ENCODE measurements around the gene STAMBPL1.

STAMBPL1 gene

DNA sequence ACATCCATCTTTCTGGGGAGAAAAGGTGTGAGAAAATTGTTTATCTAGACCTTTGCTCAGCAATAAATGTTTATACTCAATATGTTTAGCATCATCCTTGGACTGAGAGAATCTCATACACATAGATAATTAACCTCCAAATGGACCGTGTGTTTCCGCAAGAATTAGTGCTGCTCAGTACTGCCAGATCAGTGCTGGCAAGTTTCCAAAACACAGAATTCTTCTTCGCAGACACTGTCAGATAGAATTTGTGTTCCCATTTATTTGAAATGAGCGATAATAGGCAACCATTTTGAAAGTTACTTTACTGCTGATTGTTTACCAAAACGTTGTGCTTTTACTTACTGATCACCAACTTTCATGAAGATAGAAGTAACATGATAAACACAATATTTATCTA is 33.7 kb downstream of the STAMBPL1 start:
- Histone ChIP-seq H3K4me3 (ENCODE audit: low read length) (no peak overlapping the region), H3K4me1 (ENCODE audit: insufficient read depth, low read length) (no peaks in the 10 kb centered on the region), H3K27me3 (ENCODE audit: insufficient read depth, low read length) (no peaks in the 10 kb centered on the region), H3K9me3 (ENCODE audit: insufficient read depth, low read depth, low read length) (no peaks in the 10 kb centered on the region), H3K27ac (ENCODE audit: low read length) (no peak overlapping the region), H3K36me3 (ENCODE audit: insufficient read depth, low read depth, low read length) (no peaks in the 10 kb centered on the region), H3K9ac (ENCODE audit: low read depth, low read length) (no peak overlapping the region)

DNA sequence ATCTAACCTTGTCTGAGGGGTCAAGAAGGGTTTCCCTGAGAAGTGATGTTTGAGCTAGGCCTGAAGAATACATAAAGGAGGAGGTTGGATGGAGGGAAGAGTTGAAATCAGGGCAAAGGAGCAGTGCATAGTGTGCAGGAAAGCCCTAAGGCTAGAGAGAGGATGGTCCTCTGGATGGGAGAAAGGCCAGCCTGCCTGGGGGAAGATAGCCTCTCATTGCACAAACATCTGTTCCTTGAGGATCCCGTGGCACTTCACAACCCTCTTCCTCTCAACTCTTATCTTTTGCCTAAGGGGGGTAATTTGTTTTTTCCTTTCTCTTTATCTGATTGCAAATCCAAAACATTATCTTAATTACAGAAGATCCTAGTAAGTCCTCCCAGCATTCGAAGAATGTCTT is 35.7 kb downstream of the STAMBPL1 start:
- no peak overlapping the region for H3K4me3 ChIP-seq (ENCODE audit: low read length)
- H3K27ac ChIP-seq (ENCODE audit: low read length) = no peak overlapping the region
- no peaks in the 10 kb centered on the region for H3K4me1 ChIP-seq (ENCODE audit: insufficient read depth, low read length)
- H3K9me3 ChIP-seq (ENCODE audit: insufficient read depth, low read depth, low read length) = no peaks in the 10 kb centered on the region
- H3K27me3 ChIP-seq (ENCODE audit: insufficient read depth, low read length) = no peaks in the 10 kb centered on the region
- H3K36me3 ChIP-seq (ENCODE audit: insufficient read depth, low read depth, low read length) = no peaks in the 10 kb centered on the region
- no peak overlapping the region for H3K9ac ChIP-seq (ENCODE audit: low read depth, low read length)

DNA sequence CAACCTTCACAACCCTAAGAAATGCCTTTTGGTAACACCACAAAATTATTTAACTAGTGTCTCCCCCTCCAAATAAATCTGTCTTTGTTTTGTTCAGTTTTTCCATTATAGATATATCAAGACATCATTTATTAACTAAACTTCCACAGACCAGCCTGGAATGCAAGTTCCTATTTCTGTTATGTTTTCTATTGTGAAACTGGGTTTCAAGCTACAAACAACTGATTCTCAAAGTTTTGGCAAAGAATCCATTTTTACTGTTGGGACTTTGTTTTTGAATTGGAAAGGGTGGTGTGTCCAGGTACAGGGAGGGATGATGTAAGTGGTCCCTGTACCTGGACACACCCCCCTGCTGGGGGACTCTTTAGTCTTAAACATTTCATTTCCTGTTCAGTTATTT is 36.2 kb downstream of the STAMBPL1 start:
- Histone ChIP-seq H3K9me3 (ENCODE audit: insufficient read depth, low read depth, low read length) (no peaks in the 10 kb centered on the region), H3K36me3 (ENCODE audit: insufficient read depth, low read depth, low read length) (no peaks in the 10 kb centered on the region), H3K27ac (ENCODE audit: low read length) (no peak overlapping the region), H3K4me3 (ENCODE audit: low read length) (no peak overlapping the region), H3K27me3 (ENCODE audit: insufficient read depth, low read length) (no peaks in the 10 kb centered on the region), H3K9ac (ENCODE audit: low read depth, low read length) (no peak overlapping the region), H3K4me1 (ENCODE audit: insufficient read depth, low read length) (no peaks in the 10 kb centered on the region)

GRCh38 chr10:88916986-88917385 is 36.9 kb downstream of the STAMBPL1 start:
- Histone ChIP-seq H3K4me3 (ENCODE audit: low read length) (no peak overlapping the region), H3K9me3 (ENCODE audit: insufficient read depth, low read depth, low read length) (no peaks in the 10 kb centered on the region), H3K27ac (ENCODE audit: low read length) (no peak overlapping the region), H3K9ac (ENCODE audit: low read depth, low read length) (no peak overlapping the region), H3K36me3 (ENCODE audit: insufficient read depth, low read depth, low read length) (no peaks in the 10 kb centered on the region), H3K4me1 (ENCODE audit: insufficient read depth, low read length) (no peaks in the 10 kb centered on the region), H3K27me3 (ENCODE audit: insufficient read depth, low read length) (no peaks in the 10 kb centered on the region)

DNA sequence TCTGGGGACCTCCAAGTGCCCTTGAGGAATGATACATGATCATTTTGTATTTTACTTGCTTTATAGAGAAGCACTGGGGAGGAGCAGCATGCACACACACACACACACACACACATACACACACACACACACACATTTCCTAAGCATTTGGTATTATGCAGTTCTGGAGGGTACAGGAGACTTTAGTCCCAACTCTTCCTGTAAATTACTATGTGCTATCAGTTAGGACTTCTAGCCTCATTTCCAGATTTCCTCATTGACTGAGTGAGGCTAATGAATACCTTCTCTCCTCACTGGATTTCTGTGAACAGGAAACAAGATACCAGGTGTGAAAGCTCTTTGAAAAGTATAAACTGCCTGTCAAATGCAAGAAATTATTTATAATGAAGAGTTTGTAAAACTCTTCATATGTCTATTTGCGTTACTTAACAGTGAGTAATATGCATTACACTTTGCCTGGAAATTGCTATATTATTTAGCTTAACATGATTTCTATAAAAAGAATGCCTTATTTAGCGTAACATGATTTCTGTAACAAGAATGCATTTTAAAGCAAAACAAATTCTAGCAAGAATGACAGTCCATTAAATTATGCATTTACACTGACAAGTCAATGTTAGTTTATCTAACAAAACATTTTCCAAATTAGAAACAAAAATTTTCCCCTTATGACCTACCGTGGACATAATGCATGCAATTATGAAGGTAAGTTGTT is 38.3 kb downstream of the STAMBPL1 start:
- Histone ChIP-seq H3K27ac (ENCODE audit: low read length) (no peak overlapping the region), H3K36me3 (ENCODE audit: insufficient read depth, low read depth, low read length) (no peaks in the 10 kb centered on the region), H3K4me3 (ENCODE audit: low read length) (no peak overlapping the region), H3K27me3 (ENCODE audit: insufficient read depth, low read length) (no peaks in the 10 kb centered on the region), H3K9me3 (ENCODE audit: insufficient read depth, low read depth, low read length) (no peaks in the 10 kb centered on the region), H3K9ac (ENCODE audit: low read depth, low read length) (no peak overlapping the region), H3K4me1 (ENCODE audit: insufficient read depth, low read length) (no peaks in the 10 kb centered on the region)

- H3K4me1 ChIP-seq (ENCODE audit: insufficient read depth, low read length) = no peaks in the 10 kb centered on the region
- no peak overlapping the region for H3K4me3 ChIP-seq (ENCODE audit: low read length)
- H3K9me3 ChIP-seq (ENCODE audit: insufficient read depth, low read depth, low read length) = no peaks in the 10 kb centered on the region
- no peaks in the 10 kb centered on the region for H3K36me3 ChIP-seq (ENCODE audit: insufficient read depth, low read depth, low read length)
- H3K27ac ChIP-seq (ENCODE audit: low read length) = no peak overlapping the region
- H3K27me3 ChIP-seq (ENCODE audit: insufficient read depth, low read length) = no peaks in the 10 kb centered on the region
- no peak overlapping the region for H3K9ac ChIP-seq (ENCODE audit: low read depth, low read length)
Observed at GRCh38 chr10:88919041-88919440, 39.0 kb downstream of the STAMBPL1 start.

GRCh38 chr10:88920198-88920597 is 40.2 kb downstream of the STAMBPL1 start:
- no peak overlapping the region for H3K27ac ChIP-seq (ENCODE audit: low read length)
- no peaks in the 10 kb centered on the region for H3K36me3 ChIP-seq (ENCODE audit: insufficient read depth, low read depth, low read length)
- H3K4me1 ChIP-seq (ENCODE audit: insufficient read depth, low read length) = no peaks in the 10 kb centered on the region
- no peaks in the 10 kb centered on the region for H3K9me3 ChIP-seq (ENCODE audit: insufficient read depth, low read depth, low read length)
- no peak overlapping the region for H3K9ac ChIP-seq (ENCODE audit: low read depth, low read length)
- H3K4me3 ChIP-seq (ENCODE audit: low read length) = no peak overlapping the region
- no peaks in the 10 kb centered on the region for H3K27me3 ChIP-seq (ENCODE audit: insufficient read depth, low read length)

DNA sequence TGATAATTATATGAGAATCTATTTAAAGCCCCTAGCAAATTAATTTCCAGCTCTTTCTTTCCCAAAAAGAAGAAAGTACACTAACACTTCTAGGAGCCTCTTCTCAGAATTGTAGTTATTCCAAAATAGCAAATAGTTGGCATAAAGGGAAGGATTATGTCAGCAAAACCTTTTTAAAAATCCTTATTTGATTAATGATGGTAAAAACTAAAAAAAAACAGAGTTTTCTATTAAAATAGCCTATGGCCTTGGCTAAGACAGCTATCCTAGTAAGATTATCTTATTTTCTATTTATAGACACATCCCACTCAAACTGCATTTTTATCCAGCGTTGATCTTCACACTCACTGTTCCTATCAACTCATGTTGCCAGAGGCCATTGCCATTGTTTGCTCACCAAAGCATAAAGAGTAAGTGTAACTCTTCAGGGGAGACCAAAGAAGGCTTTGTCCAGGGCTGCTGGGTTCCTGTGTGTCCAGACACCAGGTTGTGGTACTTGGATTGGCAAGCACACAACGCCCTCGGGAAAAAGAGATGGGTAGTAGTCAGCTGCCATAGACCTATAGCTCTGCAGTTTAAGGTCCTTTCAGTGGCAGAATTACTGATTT is 41.0 kb downstream of the STAMBPL1 start:
- Histone ChIP-seq H3K9me3 (ENCODE audit: insufficient read depth, low read depth, low read length) (no peaks in the 10 kb centered on the region), H3K4me3 (ENCODE audit: low read length) (no peak overlapping the region), H3K9ac (ENCODE audit: low read depth, low read length) (no peak overlapping the region), H3K4me1 (ENCODE audit: insufficient read depth, low read length) (no peaks in the 10 kb centered on the region), H3K27me3 (ENCODE audit: insufficient read depth, low read length) (no peaks in the 10 kb centered on the region), H3K27ac (ENCODE audit: low read length) (no peak overlapping the region), H3K36me3 (ENCODE audit: insufficient read depth, low read depth, low read length) (no peaks in the 10 kb centered on the region)

GRCh38 chr10:88922041-88922440 is 42.0 kb downstream of the STAMBPL1 start:
- H3K9ac ChIP-seq (ENCODE audit: low read depth, low read length) = no peak overlapping the region
- H3K4me1 ChIP-seq (ENCODE audit: insufficient read depth, low read length) = 0 out of 2 replicates have a peak, but pooled peaks cover 4% of the 10 kb centered on the region
- H3K27me3 ChIP-seq (ENCODE audit: insufficient read depth, low read length) = no peaks in the 10 kb centered on the region
- no peak overlapping the region for H3K27ac ChIP-seq (ENCODE audit: low read length)
- no peak overlapping the region for H3K4me3 ChIP-seq (ENCODE audit: low read length)
- no peaks in the 10 kb centered on the region for H3K9me3 ChIP-seq (ENCODE audit: insufficient read depth, low read depth, low read length)
- H3K36me3 ChIP-seq (ENCODE audit: insufficient read depth, low read depth, low read length) = no peaks in the 10 kb centered on the region

DNA sequence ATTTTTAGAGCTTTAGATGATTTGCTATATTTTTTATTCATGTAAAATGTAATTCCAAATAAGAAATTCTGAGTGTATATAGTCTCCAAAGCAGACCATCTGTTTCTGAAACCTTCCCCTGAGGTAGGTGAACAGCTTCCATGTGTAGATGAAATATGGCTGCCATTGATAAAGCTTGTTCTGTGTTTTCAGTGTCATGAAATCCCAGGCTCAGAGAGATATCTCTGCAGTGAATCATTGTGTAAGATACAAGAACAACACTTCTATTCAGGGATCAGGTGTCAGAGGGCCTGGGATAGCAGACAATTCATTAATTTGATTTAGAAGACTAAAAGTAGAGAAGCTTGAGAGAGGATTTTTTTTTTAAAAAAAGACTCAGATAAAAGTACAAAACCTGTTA is 43.5 kb downstream of the STAMBPL1 start:
- Histone ChIP-seq H3K9ac (ENCODE audit: low read depth, low read length) (no peak overlapping the region), H3K36me3 (ENCODE audit: insufficient read depth, low read depth, low read length) (no peaks in the 10 kb centered on the region), H3K27me3 (ENCODE audit: insufficient read depth, low read length) (no peaks in the 10 kb centered on the region), H3K4me1 (ENCODE audit: insufficient read depth, low read length) (0 out of 2 replicates have a peak, but pooled peaks cover 4% of the 10 kb centered on the region), H3K27ac (ENCODE audit: low read length) (no peak overlapping the region), H3K4me3 (ENCODE audit: low read length) (no peak overlapping the region), H3K9me3 (ENCODE audit: insufficient read depth, low read depth, low read length) (no peaks in the 10 kb centered on the region)

- H3K9me3 ChIP-seq (ENCODE audit: insufficient read depth, low read depth, low read length) = no peaks in the 10 kb centered on the region
- H3K36me3 ChIP-seq (ENCODE audit: insufficient read depth, low read depth, low read length) = no peaks in the 10 kb centered on the region
- H3K4me3 ChIP-seq (ENCODE audit: low read length) = no peak overlapping the region
- H3K9ac ChIP-seq (ENCODE audit: low read depth, low read length) = no peak overlapping the region
- 0 out of 2 replicates have a peak, but pooled peaks cover 4% of the 10 kb centered on the region for H3K4me1 ChIP-seq (ENCODE audit: insufficient read depth, low read length)
- no peak overlapping the region for H3K27ac ChIP-seq (ENCODE audit: low read length)
- no peaks in the 10 kb centered on the region for H3K27me3 ChIP-seq (ENCODE audit: insufficient read depth, low read length)
Observed at GRCh38 chr10:88926566-88927415, 46.7 kb downstream of the STAMBPL1 start.

GRCh38 chr10:88927416-88927690 is 47.3 kb downstream of the STAMBPL1 start:
- Histone ChIP-seq H3K36me3 (ENCODE audit: insufficient read depth, low read depth, low read length) (no peaks in the 10 kb centered on the region), H3K9ac (ENCODE audit: low read depth, low read length) (no peak overlapping the region), H3K4me1 (ENCODE audit: insufficient read depth, low read length) (0 out of 2 replicates have a peak, but pooled peaks cover 4% of the 10 kb centered on the region), H3K27me3 (ENCODE audit: insufficient read depth, low read length) (no peaks in the 10 kb centered on the region), H3K27ac (ENCODE audit: low read length) (no peak overlapping the region), H3K4me3 (ENCODE audit: low read length) (no peak overlapping the region), H3K9me3 (ENCODE audit: insufficient read depth, low read depth, low read length) (no peaks in the 10 kb centered on the region)
